ENCODE measurements around the gene SRP19.

GRCh38 chr5:112854651-112855050 is 6.4 kb upstream of the SRP19 start:
- TF ChIP-seq CTCF (IDR thresholded peaks at IDR 0.05) (no peak), EZH2 (IDR thresholded peaks at IDR 0.05) (no peak), EZH2phosphoT487 (IDR thresholded peaks at IDR 0.05) (no peak)

All from neural progenitor cell (in vitro differentiated cells).